ENCODE measurements around the gene MYBPHL.
"Not testable (repeated sequence)": the region's sequence is repeated elsewhere in the genome, so short reads cannot be mapped to it uniquely, and the experiment has no call there.

Gene MYBPHL

DNA sequence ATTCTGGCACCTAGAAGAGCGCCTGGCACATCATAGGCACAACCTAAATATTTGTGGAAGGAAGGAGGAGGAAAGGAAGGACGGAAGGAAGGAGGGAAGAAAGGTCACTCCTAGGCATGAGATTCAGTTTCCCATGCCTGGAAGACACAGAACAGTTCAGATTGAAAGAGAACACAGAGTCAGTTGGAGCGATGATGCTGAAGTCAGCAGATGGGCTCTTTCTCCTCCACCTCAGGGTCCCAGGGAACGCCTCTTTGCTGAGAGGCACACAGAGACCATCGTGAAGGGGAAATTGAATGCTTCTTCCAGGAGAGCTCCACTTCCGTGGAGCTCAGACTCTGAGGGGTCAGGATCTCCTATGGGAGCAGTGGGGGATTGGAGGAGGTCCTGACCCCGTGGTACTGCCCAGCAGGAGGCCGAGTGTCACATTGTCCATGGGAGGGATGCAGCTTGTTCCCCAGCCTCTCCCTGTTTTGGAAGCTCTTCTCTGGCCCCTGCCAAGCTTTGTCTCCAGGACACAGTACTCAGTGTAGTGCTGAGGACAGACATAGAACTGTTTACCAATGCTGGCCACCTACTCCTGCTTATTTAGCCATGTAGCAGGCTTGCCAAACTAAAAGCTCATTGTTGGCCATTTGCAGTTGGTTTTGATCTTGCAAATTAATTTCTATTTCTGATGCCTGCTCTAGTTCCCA lies 2.4 kb downstream of the MYBPHL start:
- DNase-seq, result no peak

DNA sequence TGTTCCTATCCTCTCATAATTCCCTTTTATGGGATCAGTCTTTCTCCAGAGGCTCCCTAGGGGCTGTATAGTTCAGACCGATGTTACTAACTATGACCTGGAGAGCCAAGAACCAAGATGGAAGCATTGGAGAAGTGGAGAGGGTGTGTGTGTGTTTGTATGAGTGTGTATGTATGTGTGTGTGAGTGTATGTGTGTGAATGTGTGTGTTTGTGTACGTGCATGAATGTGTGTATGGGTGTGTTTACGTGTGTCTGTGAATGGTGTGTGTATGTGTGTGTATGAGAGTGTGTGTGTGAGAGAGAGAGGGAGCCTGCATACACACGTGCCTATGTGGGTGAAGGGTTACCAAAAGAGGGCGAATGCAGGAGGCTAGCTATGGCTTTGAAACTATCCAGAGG lies 4.9 kb downstream of the MYBPHL start:
- DNase-seq, result no peak

DNA sequence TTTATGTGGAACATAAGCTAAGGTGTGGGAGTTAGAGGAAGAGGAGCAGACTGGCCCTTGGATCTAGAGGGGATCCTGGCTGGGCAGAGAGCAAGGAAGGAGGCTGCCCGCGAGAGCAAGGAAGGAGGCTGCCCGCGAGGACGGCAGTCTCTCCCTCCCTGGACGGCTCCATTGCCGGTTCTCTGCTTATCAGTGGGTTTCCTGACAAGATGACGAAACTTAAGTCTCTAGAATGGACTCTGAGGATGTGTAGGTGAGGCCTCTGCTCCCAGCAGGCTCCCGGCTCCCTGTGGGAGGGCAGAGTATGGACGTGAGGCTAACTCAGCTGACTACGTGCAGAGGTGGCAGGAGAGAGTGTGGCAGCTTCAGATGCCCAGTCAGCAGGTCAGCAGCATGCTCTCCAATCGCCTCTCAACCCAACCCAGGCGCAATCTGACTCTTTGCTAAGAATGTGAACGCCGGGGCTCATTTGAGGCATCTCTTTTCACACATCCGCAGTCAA lies 6.1 kb downstream of the MYBPHL start:
- DNase-seq, result no peak

DNA sequence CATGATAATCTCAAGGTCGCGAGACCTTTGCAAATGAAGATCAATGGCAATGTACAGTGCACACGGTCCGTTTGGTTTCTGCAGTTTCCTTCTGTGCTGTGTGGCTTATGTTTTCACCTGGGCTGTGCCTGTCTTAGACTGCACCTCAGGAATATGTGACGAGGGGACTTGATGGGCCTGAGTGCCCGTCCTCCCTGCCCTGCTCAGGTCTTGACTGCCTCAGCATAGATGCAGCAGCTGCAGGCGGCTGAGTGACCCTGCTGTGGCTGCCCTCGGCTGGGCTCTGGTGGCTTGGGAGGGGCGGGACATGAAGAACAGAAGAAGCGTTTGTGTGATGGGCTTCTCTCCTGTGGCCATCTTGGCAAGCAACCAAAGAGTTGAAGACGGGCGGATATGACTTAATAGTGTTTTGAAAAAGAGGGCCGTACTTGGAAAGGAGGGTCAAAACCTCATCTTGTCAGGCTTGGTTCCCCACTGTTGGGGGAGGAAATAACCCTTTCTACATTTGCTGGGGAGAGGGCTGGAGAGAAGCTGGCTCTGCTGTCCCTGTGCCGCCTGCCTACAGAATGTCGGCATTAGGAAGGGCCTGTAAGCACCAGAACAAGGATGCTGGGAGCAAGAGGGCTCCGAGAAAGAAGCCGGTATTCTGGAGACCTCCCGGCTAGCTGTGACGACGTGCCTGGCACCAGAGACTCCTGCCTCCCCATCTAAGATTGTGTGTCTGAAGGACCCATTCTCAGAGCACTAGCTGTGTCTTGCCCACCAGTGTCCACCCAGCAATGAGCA lies 7.1 kb downstream of the MYBPHL start:
- DNase-seq, result no peak

DNA sequence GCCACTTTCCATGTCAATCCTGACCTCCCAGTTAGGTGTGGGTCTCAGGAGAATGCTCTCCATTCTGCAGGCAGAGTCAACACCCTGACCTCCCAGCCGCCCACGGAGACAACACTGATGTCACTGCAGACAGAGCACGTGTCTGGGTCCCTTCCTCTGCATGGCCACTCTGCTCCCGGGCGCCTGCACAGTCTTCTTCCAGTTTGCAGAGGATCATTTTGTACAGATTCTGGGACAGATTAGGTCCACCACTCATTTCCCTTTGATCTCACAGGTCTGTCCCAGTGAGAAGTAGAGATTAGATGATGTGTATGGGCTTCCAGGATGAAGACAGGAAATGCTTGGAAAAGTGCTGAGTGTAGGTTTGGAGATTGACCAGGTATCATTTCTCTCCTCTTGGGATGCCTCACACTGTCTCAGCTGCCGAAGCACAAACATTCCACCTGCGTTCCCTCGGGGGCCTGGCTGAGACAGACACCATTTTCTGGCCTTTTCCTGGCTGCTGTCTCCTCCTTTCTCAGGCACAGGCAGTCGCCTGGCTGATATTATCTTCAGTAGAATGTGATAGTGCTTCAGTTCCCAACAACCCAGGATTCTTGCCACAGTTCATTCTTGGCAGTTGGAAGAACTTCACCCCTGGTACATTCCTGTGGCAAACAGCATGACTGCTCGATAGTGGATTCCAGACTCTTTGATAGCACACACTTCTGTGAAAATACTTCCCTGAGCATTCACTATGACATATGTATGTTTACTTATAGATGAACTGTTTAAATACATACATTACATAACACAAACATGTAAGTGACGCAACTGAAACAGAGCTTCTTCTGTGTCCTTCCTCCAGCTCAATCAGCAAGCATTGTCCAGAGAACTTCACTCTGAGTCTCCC lies 7.9 kb downstream of the MYBPHL start:
- no peak for DNase-seq

DNA sequence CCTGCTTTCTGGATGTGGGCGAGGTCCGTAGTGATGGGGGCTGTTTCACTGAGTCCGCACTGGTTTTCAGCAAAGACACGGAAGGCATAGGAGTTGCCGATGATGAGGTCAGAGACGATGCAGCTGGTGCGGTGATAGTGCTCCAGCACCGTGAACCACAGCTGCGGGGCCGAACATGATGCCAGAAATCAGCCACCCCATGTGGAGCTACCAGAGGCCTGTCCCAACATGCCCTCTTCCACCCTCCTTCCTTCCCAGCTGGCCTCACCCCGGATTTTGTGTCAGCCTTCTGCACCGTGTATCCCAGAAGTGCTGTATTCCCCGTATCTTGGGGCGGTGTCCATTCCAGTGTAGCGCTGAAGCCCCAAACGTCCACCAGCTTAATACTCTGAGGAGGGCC lies 10.0 kb downstream of the MYBPHL start:
- DNase-seq, result no peak

DNA sequence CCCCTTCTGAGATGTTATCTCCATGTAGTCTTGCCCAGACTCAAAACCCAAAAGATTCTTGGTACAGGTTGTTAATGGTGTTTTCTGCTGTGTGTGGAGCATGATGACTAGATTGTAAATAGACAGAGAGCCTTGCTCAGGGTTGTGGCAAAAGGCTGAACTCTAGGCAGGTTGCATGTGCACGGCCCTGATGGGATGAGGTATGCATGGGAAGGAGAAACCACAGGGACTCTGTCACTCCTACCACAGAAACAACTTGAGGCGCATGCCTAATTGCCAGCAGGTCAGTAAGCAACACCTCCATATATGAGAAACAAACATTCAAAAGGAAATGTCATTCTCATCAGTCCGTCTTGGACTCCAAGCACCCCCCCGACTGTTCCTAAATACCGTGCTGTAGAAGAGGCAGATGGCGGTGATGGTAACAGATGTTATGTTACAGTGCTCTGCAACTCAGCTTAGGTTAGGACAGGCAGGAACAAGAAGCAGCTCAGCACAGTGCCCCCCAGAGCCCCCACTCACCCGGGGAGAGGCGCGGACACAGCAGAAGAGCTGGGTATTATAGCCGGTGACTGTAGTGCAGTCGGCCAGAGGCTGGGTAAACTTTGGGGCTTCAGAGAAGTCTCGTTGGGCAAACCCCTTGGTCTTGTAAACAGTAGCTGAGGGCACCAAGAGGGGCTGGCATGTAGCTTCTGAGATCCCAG lies 10.9 kb downstream of the MYBPHL start:
- no peak for DNase-seq

DNA sequence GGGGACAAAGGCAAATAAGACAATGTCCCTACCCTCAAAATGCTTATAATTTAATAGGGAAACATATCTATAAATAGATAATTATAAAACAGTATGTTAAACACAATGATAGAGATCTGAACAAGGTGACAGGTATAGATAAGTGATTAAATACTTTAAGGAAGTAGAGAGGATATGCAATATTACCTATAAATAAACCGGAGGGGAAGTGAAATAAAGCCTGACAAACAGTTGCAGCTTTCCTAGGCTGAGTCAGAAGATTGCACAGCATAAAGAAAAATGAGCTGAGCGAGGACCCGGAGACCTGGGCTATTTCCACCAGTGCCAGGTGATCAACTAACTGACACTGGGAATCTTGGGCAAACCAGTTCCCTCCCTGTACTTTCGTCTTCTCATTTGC lies 12.3 kb downstream of the MYBPHL start:
- DNase-seq, result no peak

DNA sequence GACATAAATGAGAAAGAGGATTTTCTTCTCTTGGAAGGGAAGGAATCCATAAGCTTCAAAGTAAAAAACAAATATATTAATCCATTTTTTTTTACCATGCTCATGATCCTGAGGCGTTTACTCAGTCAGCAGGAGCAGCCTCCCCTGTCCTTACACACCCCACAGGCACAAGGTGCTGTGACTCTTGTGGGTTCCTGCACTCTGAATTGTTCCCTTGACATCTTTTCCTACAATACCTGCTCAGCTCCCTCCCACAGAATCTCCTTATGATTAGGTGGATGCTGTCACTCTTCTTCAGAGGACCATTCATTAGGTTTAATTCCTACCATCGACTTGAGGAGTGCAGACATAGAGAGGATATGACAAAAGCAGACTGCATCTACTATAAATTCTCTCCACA lies 13.8 kb downstream of the MYBPHL start:
- no peak for DNase-seq

DNA sequence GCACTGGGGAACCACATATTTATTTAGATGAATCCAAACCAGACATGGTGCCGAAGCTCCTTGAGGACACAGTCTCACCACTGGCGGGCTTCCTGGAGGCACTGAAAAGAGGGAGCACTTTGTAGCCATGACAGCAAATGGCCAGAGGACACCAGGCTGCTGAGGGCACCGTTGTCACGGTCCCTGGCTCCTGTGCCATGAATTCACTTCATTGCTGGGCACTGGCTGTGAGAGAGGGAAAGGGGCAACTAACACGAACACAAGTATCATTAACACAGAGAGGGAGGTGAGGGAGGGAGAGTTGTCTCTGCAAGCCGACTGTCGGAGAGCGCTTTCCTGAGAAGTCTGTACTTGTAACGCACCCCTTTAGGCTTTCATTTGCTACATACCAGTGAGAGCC lies 14.4 kb downstream of the MYBPHL start:
- no peak for DNase-seq

DNA sequence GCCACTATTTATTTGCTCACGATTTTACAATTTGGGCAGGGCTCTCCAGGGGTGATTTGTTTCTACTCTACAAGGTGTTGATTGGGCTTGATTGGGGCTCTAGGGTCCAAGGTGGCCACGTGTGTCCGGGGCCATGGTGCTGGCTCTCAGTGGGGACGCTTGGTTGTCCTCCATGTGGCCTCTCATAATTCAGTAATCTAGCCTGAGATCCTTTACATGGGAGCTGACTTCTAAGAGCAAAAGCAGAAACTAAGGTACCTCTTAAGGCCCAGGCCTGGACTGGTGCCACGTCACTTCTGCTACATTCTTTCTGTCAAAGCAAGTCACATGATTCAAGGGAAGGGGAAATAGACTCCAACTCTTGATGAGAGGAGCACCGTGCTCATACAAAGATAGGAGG lies 15.8 kb downstream of the MYBPHL start:
- DNase-seq, result no peak

DNA sequence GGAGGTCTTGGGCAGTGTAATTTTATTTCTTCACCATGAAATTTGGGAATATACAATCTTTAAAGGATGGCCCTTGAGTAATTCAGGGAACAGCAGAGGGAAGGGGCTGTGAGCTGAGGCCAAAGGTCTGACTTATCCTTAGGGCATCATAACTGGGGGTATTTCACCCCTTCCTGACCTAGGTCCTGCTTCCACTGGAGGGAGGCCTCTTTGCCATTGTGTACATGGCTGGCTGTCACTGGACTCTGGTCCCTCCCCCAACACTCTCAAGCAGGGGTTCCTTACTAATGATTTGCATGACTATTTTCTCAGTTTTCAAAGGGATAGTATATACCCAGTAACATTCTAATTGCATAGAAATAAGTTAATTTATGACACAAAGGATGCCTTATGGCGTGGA lies 16.7 kb downstream of the MYBPHL start:
- DNase-seq, result no peak

DNA sequence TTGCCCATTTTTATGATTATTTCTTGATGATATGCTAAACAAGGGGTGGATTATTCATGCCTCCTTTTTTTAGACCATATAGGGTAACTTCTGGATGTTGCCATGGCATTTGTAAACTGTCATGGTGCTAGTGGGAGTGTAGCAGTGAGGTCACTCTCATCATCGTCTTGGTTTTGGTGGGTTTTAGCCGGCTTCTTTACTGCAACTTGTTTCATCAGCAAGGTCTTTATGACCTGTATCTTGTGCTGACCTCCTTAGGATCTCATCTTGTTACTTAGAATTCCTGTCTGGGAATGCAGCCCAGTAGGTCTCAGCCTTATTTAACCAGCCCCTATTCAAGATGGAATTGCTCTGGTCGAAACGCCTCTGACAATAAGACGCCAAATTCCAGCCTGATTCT lies 20.0 kb downstream of the MYBPHL start:
- not testable (repeated sequence) for DNase-seq

DNA sequence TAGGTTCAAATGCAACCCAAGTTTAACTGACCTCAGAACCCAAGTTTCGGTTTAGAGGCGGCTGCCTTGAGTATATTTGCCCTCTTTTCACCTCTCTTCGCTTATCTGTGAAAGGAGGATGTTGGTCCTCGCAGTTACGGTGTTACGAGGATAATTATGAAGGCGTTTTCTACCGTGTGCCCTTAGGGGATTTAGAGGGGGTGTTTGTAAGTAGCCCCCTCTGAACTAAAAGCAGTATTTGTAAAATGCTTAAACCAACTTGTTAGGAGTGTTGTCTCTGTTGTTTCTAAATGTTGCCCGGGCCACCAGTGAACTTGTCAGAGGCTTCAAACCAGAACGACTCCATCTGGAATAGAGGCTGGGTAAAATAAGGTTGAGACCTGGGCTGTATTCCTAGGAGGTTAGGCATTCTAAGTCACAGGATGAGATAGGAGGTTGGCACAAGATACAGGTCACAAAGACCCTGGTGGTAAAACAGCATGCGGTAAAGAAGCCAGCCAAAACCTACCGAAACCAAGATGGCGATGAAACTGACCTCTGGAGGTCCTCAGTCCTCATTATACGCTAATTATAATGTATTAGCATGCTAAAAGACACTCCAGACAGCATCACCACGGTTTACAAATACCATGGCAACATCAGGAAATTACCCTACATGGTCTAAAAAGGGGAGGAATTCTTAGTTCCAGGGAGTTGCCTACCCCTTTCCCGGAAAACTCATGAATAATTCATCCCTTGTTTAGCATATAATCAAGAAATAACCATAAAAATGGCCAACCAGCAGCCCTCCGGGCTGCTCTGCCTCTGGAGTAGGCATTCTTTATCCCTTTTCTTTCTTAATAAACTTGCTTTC lies 22.8 kb downstream of the MYBPHL start:
- no peak for DNase-seq

DNA sequence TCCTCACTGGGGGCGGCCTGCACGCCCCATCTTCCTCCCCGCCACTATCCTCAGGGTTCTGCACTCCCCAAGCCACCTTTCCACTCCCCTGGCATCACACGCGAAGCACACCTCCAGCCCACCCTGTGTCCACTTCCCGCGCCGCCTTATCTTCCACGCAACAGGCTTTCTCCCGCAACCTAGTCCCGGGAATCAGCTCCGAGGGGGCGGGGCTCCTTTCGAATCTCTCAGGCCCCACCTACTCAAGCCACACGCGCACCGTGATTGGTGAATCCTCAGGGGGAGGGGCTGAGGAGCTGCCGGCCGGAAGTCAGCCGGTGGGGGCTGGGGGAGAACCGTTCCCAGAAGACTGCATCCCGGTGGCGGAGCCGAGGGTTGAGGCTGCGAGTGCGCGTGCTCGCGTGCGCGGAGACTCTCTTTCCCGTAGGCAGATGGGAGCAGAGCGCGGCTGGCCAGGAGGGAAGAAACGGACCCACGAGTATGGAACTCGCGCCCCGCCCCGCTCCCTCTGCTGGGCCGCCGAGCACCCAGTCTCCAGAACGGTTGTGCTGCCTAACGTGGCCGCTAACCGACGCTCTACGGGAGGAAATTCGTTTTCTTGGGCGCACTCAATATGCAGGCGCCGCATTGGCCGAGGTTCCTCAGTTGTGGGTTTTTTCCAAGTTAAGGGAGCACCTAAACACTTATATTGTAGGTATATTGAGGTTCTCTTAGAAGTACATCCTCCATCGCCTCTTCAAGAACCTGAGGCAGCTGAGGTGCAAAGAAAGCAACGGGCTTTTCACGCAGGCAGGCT lies 23.7 kb downstream of the MYBPHL start, which contains the start of gene PSRC1:
PSRC1 (minus strand) TSS at position 194 of the 796 bp plus-strand sequence.
- DNase-seq, result peak; percentile 93

DNA sequence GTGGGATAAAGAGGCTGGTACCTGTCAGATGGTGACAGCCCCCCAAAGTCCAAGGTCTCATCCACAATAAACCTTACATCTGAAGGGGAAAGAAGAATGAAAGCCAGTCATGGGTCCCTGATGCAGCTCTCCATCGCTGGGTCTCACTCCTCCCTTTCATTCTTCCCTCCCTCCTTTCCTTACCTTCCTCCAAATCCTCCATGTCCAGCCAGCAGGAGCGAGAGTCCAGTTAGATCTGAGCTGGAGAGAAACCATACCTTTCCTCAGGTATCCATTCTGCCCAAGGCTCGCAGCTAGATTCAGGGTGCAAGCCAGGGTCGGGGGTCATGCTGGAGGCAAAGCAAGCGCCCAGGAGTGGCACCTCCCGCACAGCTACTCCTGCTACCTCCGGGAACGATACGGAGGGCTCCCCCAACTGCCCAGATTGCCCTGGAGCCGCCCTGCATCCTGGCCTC lies 24.3 kb downstream of the MYBPHL start:
- no peak for DNase-seq

DNA sequence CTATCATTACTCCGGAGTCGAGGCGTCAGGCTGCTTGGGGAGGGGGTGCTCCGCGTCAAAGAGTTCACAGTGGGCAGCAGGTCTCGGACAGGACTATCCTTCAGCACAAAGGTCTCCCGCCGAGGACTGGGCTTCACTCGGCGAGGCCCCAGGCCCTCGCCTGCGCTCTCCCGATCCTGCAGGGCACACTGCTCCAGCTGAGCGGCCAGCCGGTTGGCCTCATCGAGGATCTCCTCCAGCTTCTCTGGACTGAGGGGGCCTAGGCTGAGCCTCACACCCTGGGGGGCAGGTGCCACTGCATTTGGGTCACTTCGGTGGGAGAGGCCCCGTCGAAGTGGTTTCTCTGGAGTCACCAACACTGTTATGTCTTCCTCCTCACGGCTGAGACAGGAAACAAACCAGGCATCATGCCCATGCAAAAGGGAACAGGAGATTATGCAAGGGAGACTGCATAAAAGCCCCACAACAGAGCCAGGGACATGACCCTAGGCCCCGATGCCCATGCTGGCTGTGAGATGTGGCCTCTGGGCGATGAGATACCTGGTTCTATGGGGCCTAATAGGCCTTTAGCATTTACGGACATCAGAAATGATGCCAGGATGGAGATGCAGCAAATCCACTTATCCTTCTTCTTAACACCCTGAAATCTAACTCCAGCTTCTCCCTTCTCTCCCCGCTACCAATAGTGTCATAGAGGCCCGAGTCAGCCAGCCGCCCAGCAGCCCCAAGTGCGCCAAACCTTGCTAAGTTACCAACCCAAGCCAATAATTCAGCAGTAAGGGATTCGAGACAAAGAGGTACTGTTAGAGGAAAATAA lies 24.9 kb downstream of the MYBPHL start:
- no peak for DNase-seq

DNA sequence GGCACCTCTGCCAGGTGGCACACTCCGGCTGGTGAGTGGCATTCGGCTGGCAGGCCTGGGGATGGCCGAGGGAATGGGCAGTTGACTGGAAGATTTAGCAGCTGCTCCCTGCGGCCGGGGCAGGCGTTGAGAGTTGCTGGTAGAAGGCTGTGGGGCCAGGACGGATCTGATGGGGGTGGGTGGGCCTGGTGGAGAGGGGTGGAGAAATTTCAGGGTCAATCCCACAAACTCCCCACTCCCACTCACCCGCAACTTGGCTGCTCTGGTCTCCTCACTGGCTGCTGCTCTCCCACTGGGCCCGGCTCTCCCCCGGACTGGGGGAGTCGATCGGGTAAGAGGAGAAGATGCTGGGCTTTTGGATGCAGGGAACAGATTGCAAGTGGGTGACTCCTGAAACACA lies 25.9 kb downstream of the MYBPHL start:
- no peak for DNase-seq

DNA sequence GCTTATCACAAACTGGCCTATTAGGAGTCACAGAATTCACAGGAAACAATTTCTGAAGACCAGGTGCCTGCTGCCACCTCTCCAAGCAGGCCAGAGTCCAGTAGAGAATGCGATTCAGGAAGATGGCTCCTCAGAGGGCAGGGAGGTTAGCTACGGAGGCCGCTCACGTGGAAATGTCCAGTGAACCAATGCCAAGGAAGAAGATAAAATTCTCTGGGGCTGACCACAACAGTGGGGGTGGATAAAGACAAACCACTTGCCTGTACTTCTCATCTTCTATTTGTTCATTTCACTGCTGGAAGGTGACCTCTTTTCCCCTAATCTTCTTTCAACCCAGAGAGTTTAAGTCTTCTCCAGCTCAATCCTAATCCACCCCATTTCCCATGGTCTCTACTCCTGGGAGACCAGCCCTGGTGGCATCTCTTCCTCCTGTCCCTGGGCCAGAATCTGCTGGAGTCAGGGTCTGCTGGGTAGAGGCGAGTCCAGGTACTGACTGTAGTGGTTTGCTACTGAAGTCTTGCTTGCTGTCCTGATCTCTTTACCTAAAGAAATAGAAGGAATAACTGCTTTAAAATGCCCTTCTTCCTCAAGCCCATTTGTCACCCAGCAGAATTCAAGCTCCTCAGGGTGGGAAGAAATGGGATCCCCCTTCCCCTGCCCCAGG lies 27.1 kb downstream of the MYBPHL start:
- DNase-seq, result no peak

All from NCI-H2029 treated with DMSO at 0.1 percent for 48 hours (cell line).